ENCODE results near the gene MYEOV.
A peak's percentile ranks its signal among the peaks of the same experiment; 100 is the strongest.

MYEOV gene

DNA sequence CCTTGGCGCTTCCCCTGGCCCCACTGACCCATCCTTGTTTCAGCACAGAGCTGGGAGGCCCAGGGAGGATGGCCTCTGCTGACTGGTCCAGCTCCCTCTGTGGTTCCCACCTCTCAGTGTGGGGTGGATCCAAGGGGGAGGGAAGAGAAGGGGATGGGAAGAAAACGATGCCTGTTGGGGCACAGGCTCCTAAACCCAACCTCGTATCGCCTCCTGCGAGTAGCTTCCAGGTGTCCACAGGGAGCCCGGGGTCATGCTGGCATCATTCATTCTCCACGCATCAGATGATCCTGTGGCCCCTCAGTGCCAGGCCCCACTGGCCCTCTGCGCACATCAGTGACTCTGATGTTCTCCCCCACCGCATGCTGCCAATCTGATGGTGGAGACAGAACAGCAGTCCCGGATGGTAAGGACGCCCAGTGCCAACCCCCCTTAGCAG lies 5.1 kb downstream of the MYEOV start:
- DNase-seq (ENCODE audit: low read depth): peak; percentile 45
- H3K4me3 ChIP-seq (ENCODE audit: control insufficient read depth, low read depth, low read length): no peak overlapping the region

DNA sequence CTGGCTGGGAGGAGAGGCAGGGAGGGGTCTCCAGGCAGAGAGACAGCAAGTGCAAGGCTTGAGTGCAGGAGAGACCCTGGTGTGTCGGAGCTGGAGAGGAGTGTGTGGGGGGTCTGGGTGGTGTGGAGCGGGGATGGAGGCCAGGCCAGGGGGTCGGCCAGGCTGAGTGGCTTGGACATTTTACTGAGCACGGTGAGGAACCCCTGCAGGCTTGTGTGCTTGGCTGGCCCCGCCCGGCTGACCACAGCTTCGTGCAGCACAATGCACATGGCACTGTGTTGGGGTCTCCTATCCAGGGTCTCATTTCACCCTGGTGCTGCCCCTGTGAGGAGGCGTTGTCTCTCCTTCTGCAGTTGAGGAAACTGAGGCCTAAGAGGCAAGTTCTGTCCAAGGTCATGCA lies 5.6 kb downstream of the MYEOV start:
- H3K4me3 ChIP-seq (ENCODE audit: control insufficient read depth, low read depth, low read length): no peak overlapping the region
- TF ChIP-seq, protein P1, sequence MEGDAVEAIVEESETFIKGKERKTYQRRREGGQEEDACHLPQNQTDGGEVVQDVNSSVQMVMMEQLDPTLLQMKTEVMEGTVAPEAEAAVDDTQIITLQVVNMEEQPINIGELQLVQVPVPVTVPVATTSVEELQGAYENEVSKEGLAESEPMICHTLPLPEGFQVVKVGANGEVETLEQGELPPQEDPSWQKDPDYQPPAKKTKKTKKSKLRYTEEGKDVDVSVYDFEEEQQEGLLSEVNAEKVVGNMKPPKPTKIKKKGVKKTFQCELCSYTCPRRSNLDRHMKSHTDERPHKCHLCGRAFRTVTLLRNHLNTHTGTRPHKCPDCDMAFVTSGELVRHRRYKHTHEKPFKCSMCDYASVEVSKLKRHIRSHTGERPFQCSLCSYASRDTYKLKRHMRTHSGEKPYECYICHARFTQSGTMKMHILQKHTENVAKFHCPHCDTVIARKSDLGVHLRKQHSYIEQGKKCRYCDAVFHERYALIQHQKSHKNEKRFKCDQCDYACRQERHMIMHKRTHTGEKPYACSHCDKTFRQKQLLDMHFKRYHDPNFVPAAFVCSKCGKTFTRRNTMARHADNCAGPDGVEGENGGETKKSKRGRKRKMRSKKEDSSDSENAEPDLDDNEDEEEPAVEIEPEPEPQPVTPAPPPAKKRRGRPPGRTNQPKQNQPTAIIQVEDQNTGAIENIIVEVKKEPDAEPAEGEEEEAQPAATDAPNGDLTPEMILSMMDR (conservative IDR thresholded peaks at IDR 0.05; ENCODE audit: control insufficient read depth, insufficient read depth, low read depth, low read length): no peak
- DNase-seq (ENCODE audit: low read depth): no peak

More for the DNA sequence above, 5.1 kb downstream of the MYEOV start:
- TF ChIP-seq, protein P1 (conservative IDR thresholded peaks at IDR 0.05; ENCODE audit: control insufficient read depth, insufficient read depth, low read depth, low read length): no peak

DNA sequence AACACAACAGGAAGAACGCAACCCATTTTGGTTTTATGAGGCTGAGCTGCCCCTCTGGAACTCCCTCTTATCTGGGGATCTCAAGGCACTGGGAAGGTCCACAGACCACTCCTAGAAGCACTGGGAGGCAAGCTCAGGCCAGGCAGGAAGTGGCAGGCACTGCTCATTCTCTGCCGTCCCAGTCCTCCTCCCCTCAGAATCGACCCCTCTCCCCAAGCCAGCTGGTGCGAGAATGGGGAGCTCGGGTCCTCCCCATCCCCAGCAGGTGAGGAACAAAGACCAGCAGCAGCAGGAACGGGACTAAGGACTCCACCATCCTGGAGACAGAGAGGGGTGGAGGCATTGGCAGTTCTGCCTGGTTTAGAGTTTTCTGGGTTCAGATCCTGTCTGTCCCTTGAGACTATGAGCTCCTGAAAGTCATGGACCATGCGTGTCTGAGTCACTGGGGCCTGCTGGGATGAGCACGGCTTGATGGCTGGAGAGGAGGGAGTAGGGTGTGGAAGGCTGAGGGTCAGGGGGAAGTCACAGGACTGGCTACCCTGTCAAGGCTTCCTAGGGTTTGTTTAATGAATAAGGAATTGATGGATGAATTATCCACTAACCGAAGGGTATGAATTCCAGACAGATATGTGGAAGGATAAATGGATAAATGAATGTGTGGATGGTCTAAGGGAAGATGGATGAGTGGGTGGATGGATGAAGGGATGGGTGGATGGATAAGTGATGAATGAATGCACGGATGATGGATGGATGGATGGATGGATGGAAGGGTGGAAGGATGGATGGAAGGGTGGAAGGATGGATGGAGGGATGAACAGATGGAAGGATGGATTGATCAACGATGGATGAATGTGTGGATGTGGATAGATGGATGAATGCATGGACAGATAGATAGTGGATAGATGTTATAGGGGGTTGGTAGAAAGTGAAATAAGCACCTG lies 6.4 kb downstream of the MYEOV start:
- DNase-seq (ENCODE audit: low read depth): peak; percentile 88
- TF ChIP-seq, protein P1 (conservative IDR thresholded peaks at IDR 0.05; ENCODE audit: control insufficient read depth, insufficient read depth, low read depth, low read length): no peak

DNA sequence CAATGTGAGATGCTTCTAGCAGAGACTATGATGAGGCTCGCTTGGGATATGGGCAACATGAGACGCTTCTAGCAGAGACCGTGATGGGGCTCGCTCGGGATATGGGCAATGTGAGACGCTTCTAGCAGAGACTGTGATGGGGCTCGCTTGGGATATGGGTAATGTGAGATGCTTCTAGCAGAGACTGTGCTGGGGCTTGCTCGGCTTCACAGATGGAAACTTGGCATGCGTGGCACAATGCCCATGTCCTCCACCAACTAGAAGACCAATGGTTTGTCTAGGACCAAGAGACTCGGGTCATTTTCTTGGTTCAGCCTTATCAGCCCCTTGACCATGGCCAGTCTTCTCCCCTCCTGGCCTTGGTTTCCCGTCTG lies 7.1 kb downstream of the MYEOV start:
- DNase-seq (ENCODE audit: low read depth): no peak
- H3K4me3 ChIP-seq (ENCODE audit: control insufficient read depth, low read depth, low read length): no peak overlapping the region
- TF ChIP-seq, protein P1 (conservative IDR thresholded peaks at IDR 0.05; ENCODE audit: control insufficient read depth, insufficient read depth, low read depth, low read length): no peak

More for the DNA sequence above, 6.4 kb downstream of the MYEOV start:
- no peak overlapping the region for H3K4me3 ChIP-seq (ENCODE audit: control insufficient read depth, low read depth, low read length)

DNA sequence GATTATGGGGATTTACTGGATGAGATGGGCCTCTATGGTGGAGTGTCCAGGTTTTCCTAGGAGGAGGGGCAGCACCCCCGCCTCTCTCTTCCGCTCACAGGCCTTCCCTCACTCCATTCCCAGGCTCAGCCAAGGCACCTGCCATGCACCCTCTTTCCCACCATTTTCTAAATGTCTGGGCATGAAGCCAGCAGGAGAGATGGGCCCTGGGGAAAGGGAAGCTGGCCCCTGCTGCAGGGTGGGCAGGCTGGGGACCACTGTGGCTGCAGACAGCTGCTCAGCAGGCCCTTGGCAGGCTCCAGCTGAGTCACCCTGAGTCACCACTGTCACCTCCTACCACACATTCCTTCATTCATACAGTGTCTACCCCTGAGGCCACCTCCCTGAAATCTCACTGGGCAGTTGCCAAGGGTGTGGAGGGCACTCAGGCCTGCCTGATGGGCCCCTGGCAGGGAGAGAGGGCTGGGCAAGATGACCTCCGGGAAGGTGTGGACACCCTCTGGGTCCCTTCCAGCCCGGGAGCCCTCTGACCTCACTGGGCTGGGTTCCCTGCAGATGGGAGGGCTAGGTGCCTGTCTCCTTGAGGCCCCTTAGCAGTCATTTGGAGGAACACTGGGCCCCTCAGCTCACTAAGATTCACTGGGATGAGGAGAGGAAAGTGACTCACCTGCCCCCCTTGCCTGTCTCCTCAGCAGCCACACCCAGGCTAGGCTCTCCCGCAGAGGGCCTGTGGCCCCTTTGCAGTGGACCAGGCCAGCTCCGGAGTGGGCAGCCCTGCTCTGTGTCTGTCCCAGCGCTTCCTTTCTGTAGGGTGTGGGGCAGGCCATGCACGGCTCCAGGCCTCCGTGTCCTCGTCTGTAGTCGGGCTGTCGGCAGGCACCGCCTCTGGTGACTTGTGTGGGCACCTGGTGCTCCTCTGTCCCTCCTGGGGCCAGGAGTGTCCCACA lies 7.8 kb downstream of the MYEOV start:
- DNase-seq (ENCODE audit: low read depth): peak; percentile 90
- no peak overlapping the region for H3K4me3 ChIP-seq (ENCODE audit: control insufficient read depth, low read depth, low read length)
- TF ChIP-seq, protein P1 (conservative IDR thresholded peaks at IDR 0.05; ENCODE audit: control insufficient read depth, insufficient read depth, low read depth, low read length): no peak

DNA sequence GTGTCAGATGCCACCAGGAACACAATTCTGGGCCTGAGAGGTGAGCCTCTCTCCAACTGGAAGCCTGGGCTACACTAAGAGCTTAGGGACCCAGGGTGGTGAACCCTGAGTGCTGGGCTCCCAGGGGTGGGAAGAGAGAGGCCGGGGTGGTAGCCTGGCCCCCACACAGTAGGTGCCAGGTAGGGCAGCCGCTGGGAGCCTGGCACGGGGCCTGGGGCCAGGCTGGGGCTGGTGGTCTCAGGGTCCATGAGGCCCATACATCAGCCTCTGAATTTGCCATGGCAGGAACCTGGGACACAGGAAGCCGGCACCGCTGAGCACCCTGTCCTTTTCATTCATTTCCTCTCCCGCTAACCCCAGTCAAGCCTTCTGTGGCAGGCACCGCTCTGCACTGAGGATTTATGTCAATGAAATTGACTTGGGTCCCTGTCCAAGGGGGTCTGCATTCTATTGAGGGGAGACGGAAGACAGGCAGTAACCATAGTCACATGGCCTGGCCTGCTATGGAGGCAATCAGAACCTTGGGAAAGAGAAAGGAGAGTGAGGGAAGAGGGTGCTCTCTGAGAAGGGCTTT lies 8.6 kb downstream of the MYEOV start:
- no peak overlapping the region for H3K4me3 ChIP-seq (ENCODE audit: control insufficient read depth, low read depth, low read length)
- no peak for DNase-seq (ENCODE audit: low read depth)
- TF ChIP-seq, protein P1 (conservative IDR thresholded peaks at IDR 0.05; ENCODE audit: control insufficient read depth, insufficient read depth, low read depth, low read length): no peak

Data from fibroblast of mammary gland (primary cell).